H1 (cell line): ENCODE data around the gene SPSB2. TPM values are rescaled to one million over a fixed set of nuclear protein-coding genes. Genes with fewer than 3 reads are reported as not detected.

Experiments
- CTCF ChIA-PET: fragments of 300-600 bp; sonication (Branson Sonifier 250); formaldehyde crosslinking; loops from one replicate; lab custom pipeline; 2021; ENCODE audit not compliant: partially characterized antibody; lab: Charles Lee
- POLR2A ChIA-PET: fragments of 300-600 bp; sonication (Branson Sonifier 250); formaldehyde crosslinking; loops from one replicate; lab custom pipeline; 2021; ENCODE audit warnings: inconsistent platforms; ENCODE audit not compliant: partially characterized antibody; lab: Charles Lee
- DNase-seq, 2 experiments: peaks; one replicate each; pipeline versions ENCODE4 v3.0.0 to v3.0.0-alpha.2; 2010 to 2022; ENCODE audit warnings: low spot score in 2 of 2, low read depth in 1 of 2, mixed read lengths in 1 of 2
- FAIRE-seq: peaks from 2 replicates; lab custom pipeline; 2011; peaks lifted over from hg19 to GRCh38; lab: Jason Lieb, UNC
- H2AFZ ChIP-seq: 2 replicates; pipeline ENCODE4 v1.8.1; 2012; ENCODE audit warnings: low read length, inconsistent platforms
- H2AK5ac ChIP-seq: 2 replicates; pipeline ENCODE4 v1.6.1; 2013; ENCODE audit warnings: low read depth, low read length
- H2BK120ac ChIP-seq: replicated peaks from 2 replicates; pipeline ENCODE3; 2013; ENCODE audit warnings: low read depth, low read length, inconsistent platforms
- H2BK12ac ChIP-seq: 2 replicates; pipeline ENCODE4 v1.6.1; 2013; ENCODE audit warnings: low read depth, low read length
- H2BK15ac ChIP-seq: 2 replicates; pipeline ENCODE4 v1.6.1; 2013; ENCODE audit warnings: low read length
- H2BK20ac ChIP-seq: 2 replicates; pipeline ENCODE4 v1.6.1; 2013; ENCODE audit warnings: low read length
- H2BK5ac ChIP-seq: 2 replicates; pipeline ENCODE4 v1.6.1; 2013; ENCODE audit warnings: low read depth, low read length
- H3K14ac ChIP-seq: 2 replicates; pipeline ENCODE4 v1.6.1; 2013; ENCODE audit warnings: inconsistent platforms; ENCODE audit not compliant: insufficient read length
- H3K18ac ChIP-seq: 2 replicates; pipeline ENCODE4 v1.6.1; 2013; ENCODE audit warnings: low read length; ENCODE audit errors: extremely low read depth
- H3K23ac ChIP-seq: 2 replicates; pipeline ENCODE4 v1.6.1; 2013; ENCODE audit warnings: inconsistent platforms; ENCODE audit not compliant: insufficient read length
- H3K23me2 ChIP-seq: 2 replicates; pipeline ENCODE4 v1.6.1; 2013; ENCODE audit warnings: low read depth, low read length
- H3K27ac ChIP-seq: 2 replicates; pipeline ENCODE4 v1.6.1; 2011; ENCODE audit warnings: low read depth, low read length, inconsistent platforms
- H3K27me3 ChIP-seq, 4 experiments: replicated peaks in 1 of 4; 1 replicate in 1 of 4; 2 replicates in 3 of 4; pipeline versions ENCODE4 v1.6.1 to v1.8.1; 2011 to 2013; ENCODE audit warnings: low read length in 3 of 4, mild to moderate bottlenecking in 3 of 4, inconsistent platforms in 2 of 4, mixed read lengths in 2 of 4, moderate library complexity in 1 of 4; ENCODE audit not compliant: control insufficient read depth in 3 of 4, insufficient read depth in 3 of 4; ENCODE audit errors: extremely low read depth in 1 of 4
- H3K36me3 ChIP-seq, 4 experiments: 2 replicates each; pipeline versions ENCODE4 v1.6.1 to v1.8.1; 2011 to 2013; ENCODE audit warnings: mild to moderate bottlenecking in 4 of 4, low read length in 3 of 4, moderate library complexity in 2 of 4, control low read depth in 1 of 4, inconsistent platforms in 1 of 4; ENCODE audit not compliant: insufficient read depth in 4 of 4, control insufficient read depth in 2 of 4
- H3K4ac ChIP-seq: replicated peaks from 2 replicates; pipeline ENCODE3; 2013; ENCODE audit warnings: low read length, low read depth, mixed read lengths, inconsistent platforms; ENCODE audit not compliant: insufficient read length
- H3K4me1 ChIP-seq, 4 experiments: replicated peaks in 1 of 4; 1 replicate in 1 of 4; 2 replicates in 3 of 4; pipeline versions ENCODE4 v1.6.1 to v1.8.1; 2011 to 2013; ENCODE audit warnings: low read length in 3 of 4, inconsistent platforms in 2 of 4, mixed read lengths in 1 of 4; ENCODE audit not compliant: insufficient read depth in 4 of 4, control insufficient read depth in 3 of 4
- H3K4me2 ChIP-seq, 2 experiments: 2 replicates each; pipeline versions ENCODE4 v1.6.1 to v1.8.1; 2011 to 2013; ENCODE audit warnings: low read depth in 2 of 2, low read length in 2 of 2, control low read depth in 1 of 2, inconsistent platforms in 1 of 2, mild to moderate bottlenecking in 1 of 2; ENCODE audit not compliant: insufficient read depth in 1 of 2
- H3K4me3 ChIP-seq, 4 experiments: fragments of 200-600, 300-600 bp in 1 of 4; sonication (generic), shearing (Covaris generic), sonication (Bioruptor Twin) in 1 of 4; 2 replicates each; pipeline versions ENCODE4 v1.5.1 to v1.8.1; 2011 to 2016; ENCODE audit warnings: low read length in 4 of 4, low read depth in 3 of 4, control low read depth in 2 of 4, inconsistent platforms in 2 of 4, mild to moderate bottlenecking in 2 of 4, mixed read lengths in 1 of 4, moderate library complexity in 1 of 4; ENCODE audit not compliant: insufficient read depth in 2 of 4; ENCODE audit errors: extremely low read depth in 1 of 4
- H3K56ac ChIP-seq: replicated peaks from 2 replicates; pipeline ENCODE3; 2013; ENCODE audit warnings: low read depth, mild to moderate bottlenecking, mixed read lengths, low read length, inconsistent platforms; ENCODE audit not compliant: insufficient read length
- H3K79me1 ChIP-seq: 2 replicates; pipeline ENCODE4 v1.6.1; 2013; ENCODE audit warnings: low read depth, low read length, control low read depth
- H3K79me2 ChIP-seq, 2 experiments: 2 replicates each; pipeline versions ENCODE4 v1.6.1 to v1.8.1; 2012 to 2013; ENCODE audit warnings: low read length in 2 of 2, mild to moderate bottlenecking in 2 of 2, inconsistent platforms in 1 of 2; ENCODE audit not compliant: insufficient read depth in 2 of 2, control insufficient read depth in 1 of 2
- H3K9ac ChIP-seq, 4 experiments: replicated peaks in 1 of 4; 1 replicate in 1 of 4; 2 replicates in 3 of 4; pipeline versions ENCODE4 v1.6.1 to v1.8.1; 2011 to 2013; ENCODE audit warnings: low read depth in 3 of 4, low read length in 3 of 4, control low read depth in 2 of 4, mild to moderate bottlenecking in 2 of 4, moderate library complexity in 2 of 4, inconsistent platforms in 1 of 4; ENCODE audit errors: extremely low read depth in 1 of 4
- H3K9me3 ChIP-seq, 2 experiments: 2 replicates each; pipeline versions ENCODE4 v1.6.1 to v1.8.1; 2012 to 2013; ENCODE audit warnings: mild to moderate bottlenecking in 2 of 2, moderate library complexity in 2 of 2, control low read depth in 1 of 2, inconsistent platforms in 1 of 2, low read depth in 1 of 2, low read length in 1 of 2, mixed read lengths in 1 of 2; ENCODE audit not compliant: insufficient read depth in 2 of 2
- H4K20me1 ChIP-seq, 2 experiments: replicated peaks in 1 of 2; 2 replicates each; pipeline versions ENCODE3 to v1.8.1; 2011 to 2013; ENCODE audit warnings: inconsistent platforms in 2 of 2, low read length in 2 of 2, mild to moderate bottlenecking in 1 of 2; ENCODE audit not compliant: insufficient read depth in 2 of 2, control insufficient read depth in 1 of 2
- H4K5ac ChIP-seq: 2 replicates; pipeline ENCODE4 v1.6.1; 2013; ENCODE audit warnings: low read length, low read depth, mixed read lengths, inconsistent platforms; ENCODE audit not compliant: insufficient read length
- H4K8ac ChIP-seq: 2 replicates; pipeline ENCODE4 v1.8.0; 2013; ENCODE audit warnings: mild to moderate bottlenecking, moderate library complexity, low read length, inconsistent platforms; ENCODE audit not compliant: insufficient read depth; ENCODE audit errors: extremely low read depth
- H4K91ac ChIP-seq: replicated peaks from 2 replicates; pipeline ENCODE3; 2013; ENCODE audit warnings: low read length, mixed read lengths, inconsistent platforms; ENCODE audit not compliant: insufficient read length
- CHD2 ChIP-seq: IDR thresholded peaks from 2 replicates; pipeline ENCODE4 v1.6.1; 2012; ENCODE audit warnings: low read length, improper control_type of control experiment
- FOSL1 ChIP-seq: IDR thresholded peaks from 2 replicates; pipeline ENCODE4 v1.6.1; 2011; ENCODE audit warnings: mild to moderate bottlenecking, low read depth, low read length, moderate library complexity; ENCODE audit not compliant: insufficient read depth
- HDAC6 ChIP-seq: IDR thresholded peaks from one replicate; pipeline ENCODE4 v1.7.1; 2012; ENCODE audit warnings: low read depth, mild to moderate bottlenecking, inconsistent platforms, low read length, moderate library complexity
- MAX ChIP-seq: IDR thresholded peaks from 2 replicates; pipeline ENCODE4 v1.6.1; 2012; ENCODE audit warnings: inconsistent platforms
- NRF1 ChIP-seq: IDR thresholded peaks from 2 replicates; pipeline ENCODE4 v1.6.1; 2011; ENCODE audit warnings: mild to moderate bottlenecking, low read depth, low read length, improper control_type of control experiment
- RAD21 ChIP-seq, 2 experiments: IDR thresholded peaks in 1 of 2; conservative IDR thresholded peaks in 1 of 2; 2 replicates each; pipeline ENCODE4 v1.6.1; 2011; ENCODE audit warnings: low read depth in 2 of 2, low read length in 2 of 2, improper control_type of control experiment in 1 of 2, inconsistent platforms in 1 of 2, mild to moderate bottlenecking in 1 of 2, moderate library complexity in 1 of 2
- RFX5 ChIP-seq: IDR thresholded peaks from 2 replicates; pipeline ENCODE4 v1.6.1; 2011; ENCODE audit warnings: low read depth, low read length, improper control_type of control experiment, borderline replicate concordance
- SIN3A ChIP-seq, 2 experiments: IDR thresholded peaks in 1 of 2; conservative IDR thresholded peaks in 1 of 2; 2 replicates each; pipeline ENCODE4 v1.6.1; 2011 to 2012; ENCODE audit warnings: low read length in 2 of 2, improper control_type of control experiment in 1 of 2, low read depth in 1 of 2, mild to moderate bottlenecking in 1 of 2
- SP4 ChIP-seq: IDR thresholded peaks from 2 replicates; pipeline ENCODE4 v1.6.1; 2012; ENCODE audit warnings: low read length, inconsistent platforms
- YY1 ChIP-seq: IDR thresholded peaks from 2 replicates; pipeline ENCODE4 v1.6.1; 2011; ENCODE audit warnings: low read depth, mild to moderate bottlenecking, low read length
- WGBS, 2 experiments: shearing (Covaris generic) in 1 of 2; methylation state at CpG; one replicate each; pipeline versions ENCODE4 v1.1.6 to v1.1.7; 2013 to 2015; ENCODE audit warnings: low lambda C conversion rate in 2 of 2, mixed read lengths in 2 of 2, inconsistent platforms in 1 of 2, low coverage in 1 of 2, missing lambda C conversion rate in 1 of 2; ENCODE audit not compliant: insufficient replicate concordance in 2 of 2, insufficient coverage in 1 of 2, insufficient read length in 1 of 2; ENCODE audit errors: extremely low coverage in 1 of 2, missing lambda C conversion rate in 1 of 2; 5-methylcytosine and 5-hydroxymethylcytosine counted together
- polyA plus RNA-seq, 7 experiments: library from polyadenylated mRNA; depleted of rRNA in 3 of 7; stranded (reverse) in 5 of 7; unstranded in 2 of 7; fragments of >200 nt in 5 of 7; fragments of 200-250 nt in 2 of 7; gene quantifications; 1 replicate in 5 of 7; 2 replicates in 1 of 7; 4 replicates in 1 of 7; pipeline versions ENCODE4 v1.2.1 to v1.2.3, GENCODE V29; 2011 to 2013; ENCODE audit warnings: missing spikeins in 2 of 7, mixed read lengths in 2 of 7
- total RNA-seq: library from RNA; stranded (reverse); fragmentation: NEBNext Ultra II Directional; extraction: Animal tissue kit (Norgen Biotek cat#: 25700); gene quantifications from 2 replicates; pipeline ENCODE4 v1.2.1, GENCODE V29; 2021

Gene SPSB2
- total and polyA plus RNA-seq, 2 of the 8 experiments (the other 6 are each of a cell fraction or from before 2014, with no cell fraction given): 13.0 to 23.2 TPM

- CTCF ChIA-PET: interaction anchor here (0.6 to 23.7 kb wide), 14 partner anchors 10 to 225 kb away, joined by 3 to 532 read pairs (median 3); partner anchors contain the start of genes CD4, CDCA3, GNB3 and LAG3
- Histone ChIP-seq H3K23me2 (peaks cover 17% of the 10 kb centered on the region), H3K4me3 (peak overlapping the region; percentile 88 to 94 (median 90)), H4K20me1 (peaks cover 0 to 6% of the 10 kb centered on the region in 2 experiments), H2BK12ac (peak overlapping the region; percentile 70; the same call in 1 of the 2 replicates), H3K4me1 (peaks cover 4 to 25% (median 17%) of the 10 kb centered on the region in 4 experiments), H3K4me2 (peak overlapping the region; percentile 77 to 99), H2BK120ac (no peak overlapping the region), H3K18ac (peak overlapping the region; percentile 93), H2BK20ac (no peak overlapping the region), H3K79me1 (peaks cover 4% of the 10 kb centered on the region), H4K91ac (peak overlapping the region; percentile 90), H3K79me2 (peaks cover 0 to 9% of the 10 kb centered on the region in 2 experiments; a peak in 1 of 4 replicates), H3K23ac (no peak overlapping the region), H2BK5ac (peak overlapping the region; percentile 79; the same call in 1 of the 2 replicates), H3K36me3 (peaks cover 12 to 28% (median 25%) of the 10 kb centered on the region in 4 experiments; a peak in 6 of 8 replicates), H3K9ac (peak overlapping the region; percentile 66 to 84 (median 80)), H3K4ac (peak overlapping the region; percentile 54), H3K9me3 (no peaks in the 10 kb centered on the region), H2BK15ac (0 out of 2 replicates have a peak overlapping the region, but pooled peaks have one; percentile 72), H4K8ac (peak overlapping the region; percentile 65; the same call in 1 of the 2 replicates), H3K14ac (no peak overlapping the region), H2AFZ (no peak overlapping the region), H3K56ac (peak overlapping the region; percentile 84), H3K27me3 (peaks cover 0 to 9% (median 6%) of the 10 kb centered on the region in 4 experiments; a peak in 5 of 7 replicates), H2AK5ac (no peak overlapping the region), H4K5ac (peak overlapping the region; percentile 86), H3K27ac (peak overlapping the region; percentile 59; the same call in 1 of the 2 replicates)
- peak in 1 of 2 experiments; percentile 81 for DNase-seq
- no peak for FAIRE-seq
- POLR2A ChIA-PET: interaction anchor here (0.5 to 27.1 kb wide), 23 partner anchors 10 to 327 kb away, joined by 3 to 388 read pairs (median 4); partner anchors contain the start of genes CDCA3, ENO2, GNB3 and LAG3
- 2% methylated on average over 60 of the region's 71 CpGs; no CpG with 5 or more reads in 1 of the 2 experiments for WGBS, 2 experiments
- TF ChIP-seq RFX5 (no peak), CHD2 (no peak), SIN3A (conservative IDR thresholded peaks at IDR 0.05 in 1 of 2, IDR thresholded peaks at IDR 0.05 in 1 of 2; ENCODE audit: low read depth in 1 of 2, low read length in 2 of 2) (peak; percentile 48 to 89; a peak in 2 of 4 replicates), HDAC6 (no peak), MAX (peak; percentile 62; the same call in 1 of the 2 replicates), RAD21 (IDR thresholded peaks at IDR 0.05 in 1 of 2, conservative IDR thresholded peaks at IDR 0.05 in 1 of 2; ENCODE audit: low read depth in 2 of 2, low read length in 2 of 2) (no peak), SP4 (0 out of 2 replicates have a peak, but pooled peaks have one; percentile 18), FOSL1 (peak; percentile 93), NRF1 (no peak), YY1 (no peak)
Observed at GRCh38 chr12:6828781-6829535, 44.1 kb downstream of the SPSB2 start.
